HG02885 (cell line): Measurements from ENCODE around the gene ULBP1.
"Not testable (repeated sequence)": the region's sequence is repeated elsewhere in the genome, so short reads cannot be mapped to it uniquely, and the experiment has no call there.

Source experiments
- ATAC-seq: cut with Tn5 transposase; IDR thresholded peaks from one replicate; pipeline ENCODE4 v1.9.1; 2021; ENCODE audit warnings: mild to moderate bottlenecking; ENCODE audit not compliant: unreplicated experiment, poor library complexity

Gene ULBP1

GRCh38 chr6:149931501-149931900, 32.2 kb upstream of the ULBP1 start:
- no peak for ATAC-seq

- ATAC-seq = no peak
Measured at GRCh38 chr6:149933036-149933435, 30.7 kb upstream of the ULBP1 start.

- no peak for ATAC-seq
Measured at GRCh38 chr6:149933461-149933860, 30.3 kb upstream of the ULBP1 start.

GRCh38 chr6:149934249-149935156, 29.2 kb upstream of the ULBP1 start:
- ATAC-seq = no peak

GRCh38 chr6:149935246-149935645, 28.5 kb upstream of the ULBP1 start:
- no peak for ATAC-seq

GRCh38 chr6:149935668-149936067, 28.1 kb upstream of the ULBP1 start:
- ATAC-seq = no peak

- no peak for ATAC-seq
Measured at GRCh38 chr6:149936743-149937142, 27.0 kb upstream of the ULBP1 start.

GRCh38 chr6:149938013-149938570, 25.7 kb upstream of the ULBP1 start:
- ATAC-seq = not testable (repeated sequence)

GRCh38 chr6:149938571-149939355, 25.0 kb upstream of the ULBP1 start:
- peak; percentile 69 for ATAC-seq

GRCh38 chr6:149939356-149939648, 24.4 kb upstream of the ULBP1 start:
- ATAC-seq = no peak

- ATAC-seq = no peak
Measured at GRCh38 chr6:149939909-149940671, 23.7 kb upstream of the ULBP1 start.

- ATAC-seq = no peak
Measured at GRCh38 chr6:149940672-149940982, 23.1 kb upstream of the ULBP1 start.

GRCh38 chr6:149941583-149942460, 21.9 kb upstream of the ULBP1 start, which contains the start of gene ULBP2:
Gene ULBP2, plus strand, starts transcription at chr6:149942014. Its CDS starts 59 bp downstream, at chr6:149942073.
- peak; percentile 58 for ATAC-seq

GRCh38 chr6:149942461-149942829, 21.3 kb upstream of the ULBP1 start:
- ATAC-seq = no peak

- ATAC-seq = not testable (repeated sequence)
Measured at GRCh38 chr6:149943321-149943720, 20.4 kb upstream of the ULBP1 start.

- not testable (repeated sequence) for ATAC-seq
Measured at GRCh38 chr6:149945276-149945675, 18.5 kb upstream of the ULBP1 start.

- ATAC-seq = not testable (repeated sequence)
Measured at GRCh38 chr6:149946631-149947030, 17.1 kb upstream of the ULBP1 start.

GRCh38 chr6:149947533-149947932, 16.2 kb upstream of the ULBP1 start:
- ATAC-seq = not testable (repeated sequence)

- ATAC-seq = no peak
Measured at GRCh38 chr6:149948011-149948410, 15.7 kb upstream of the ULBP1 start.

GRCh38 chr6:149948616-149949015, 15.1 kb upstream of the ULBP1 start:
- no peak for ATAC-seq
